Daoy (cell line): Measurements from ENCODE around the gene DTYMK. TPM values are rescaled to one million over a fixed set of nuclear protein-coding genes. Genes with fewer than 3 reads are reported as not detected.
A peak's percentile ranks its signal among the peaks of the same experiment; 100 is the strongest.

ENCODE experiments used
- DNase-seq: peaks from one replicate; pipeline ENCODE4 v3.0.0-alpha.2; 2015; ENCODE audit warnings: low read depth
- total RNA-seq: library from RNA; depleted of rRNA; stranded (reverse); fragments of >200 nt; shearing (Covaris generic); gene quantifications from 2 replicates; pipeline ENCODE4 v1.2.3, GENCODE V29; 2014

Gene DTYMK
- total RNA-seq, 1 experiment from 2014 or later, result 105 TPM

- DNase-seq, result no peak
Observed at GRCh38 chr2:241706537-241706936, 19.9 kb upstream of the DTYMK start.

GRCh38 chr2:241703032-241703604 is 16.5 kb upstream of the DTYMK start:
- DNase-seq, result peak; percentile 18

- DNase-seq, result peak; percentile 89
Observed at GRCh38 chr2:241702155-241703031, 15.8 kb upstream of the DTYMK start.

- DNase-seq, result peak; percentile 96
Observed at GRCh38 chr2:241701399-241702154, 15.0 kb upstream of the DTYMK start, which contains the start of gene ING5. Gene ING5, plus strand, starts transcription at chr2:241702039. Its CDS starts 27 bp downstream, at chr2:241702066.

- DNase-seq, result no peak
Observed at GRCh38 chr2:241701149-241701398, 14.5 kb upstream of the DTYMK start.

- DNase-seq, result no peak
Observed at GRCh38 chr2:241695651-241696050, 9.0 kb upstream of the DTYMK start.

GRCh38 chr2:241692448-241692847 is 5.8 kb upstream of the DTYMK start:
- no peak for DNase-seq

- DNase-seq, result no peak
Observed at GRCh38 chr2:241690202-241690717, 3.6 kb upstream of the DTYMK start.

GRCh38 chr2:241689306-241689705 is 2.7 kb upstream of the DTYMK start:
- DNase-seq, result no peak

- no peak for DNase-seq
Observed at GRCh38 chr2:241686324-241686649, 328 bp downstream of the DTYMK start.

GRCh38 chr2:241680827-241681599 is 5.6 kb downstream of the DTYMK start:
- DNase-seq, result peak; percentile 90

GRCh38 chr2:241680044-241680443 is 6.6 kb downstream of the DTYMK start:
- no peak for DNase-seq

GRCh38 chr2:241678784-241679540 is 7.7 kb downstream of the DTYMK start:
- DNase-seq, result no peak

- DNase-seq, result no peak
Observed at GRCh38 chr2:241678307-241678706, 8.3 kb downstream of the DTYMK start.

GRCh38 chr2:241677392-241677791 is 9.2 kb downstream of the DTYMK start:
- no peak for DNase-seq

- DNase-seq, result no peak
Observed at GRCh38 chr2:241676665-241677064, 9.9 kb downstream of the DTYMK start.

- DNase-seq, result no peak
Observed at GRCh38 chr2:241675885-241676284, 10.7 kb downstream of the DTYMK start.

GRCh38 chr2:241673797-241674725 is 12.6 kb downstream of the DTYMK start:
- peak; percentile 58 for DNase-seq

- DNase-seq, result no peak
Observed at GRCh38 chr2:241673189-241673663, 13.4 kb downstream of the DTYMK start.
